Stimulated activated CD4-positive, alpha-beta T cell treated with anti-CD3 and anti-CD28 coated beads, Interleukin-1b, Interleukin-23, amount 100 ng/mL, for 4 hours (primary cell): Measurements from ENCODE around the gene PCCA.

ENCODE experiments used
- DNase-seq, 2 donors: peaks; one replicate each; pipeline ENCODE4 v3.0.0-alpha.2; 2020; ENCODE audit warnings: low read depth in 2 of 2

The PCCA gene

GRCh38 chr13:100506600-100507422 lies 417.9 kb downstream of the PCCA start:
- DNase-seq, result no peak

- no peak for DNase-seq
Measured at GRCh38 chr13:100508455-100508854, 419.6 kb downstream of the PCCA start.

- no peak for DNase-seq
Measured at GRCh38 chr13:100508996-100509395, 420.1 kb downstream of the PCCA start.

- no peak for DNase-seq
Measured at GRCh38 chr13:100510208-100510957, 421.5 kb downstream of the PCCA start.

- DNase-seq, result no peak
Measured at GRCh38 chr13:100511466-100511865, 422.6 kb downstream of the PCCA start.

- DNase-seq, result no peak
Measured at GRCh38 chr13:100512422-100512821, 423.5 kb downstream of the PCCA start.

GRCh38 chr13:100513171-100513570 lies 424.3 kb downstream of the PCCA start:
- DNase-seq, result no peak

GRCh38 chr13:100513987-100514670 lies 425.2 kb downstream of the PCCA start:
- no peak for DNase-seq

GRCh38 chr13:100514788-100515409 lies 426.0 kb downstream of the PCCA start:
- DNase-seq, result peak; percentile 67 to 70

GRCh38 chr13:100515410-100515800 lies 426.5 kb downstream of the PCCA start:
- DNase-seq, result no peak

- no peak for DNase-seq
Measured at GRCh38 chr13:100517135-100517534, 428.2 kb downstream of the PCCA start.

- no peak for DNase-seq
Measured at GRCh38 chr13:100517728-100518127, 428.8 kb downstream of the PCCA start.

- DNase-seq, result no peak
Measured at GRCh38 chr13:100518394-100519062, 429.6 kb downstream of the PCCA start.

GRCh38 chr13:100519626-100520025 lies 430.7 kb downstream of the PCCA start:
- no peak for DNase-seq

- DNase-seq, result no peak
Measured at GRCh38 chr13:100520936-100521850, 432.3 kb downstream of the PCCA start.

- no peak for DNase-seq
Measured at GRCh38 chr13:100521851-100522617, 433.1 kb downstream of the PCCA start.

- no peak for DNase-seq
Measured at GRCh38 chr13:100522618-100523309, 433.9 kb downstream of the PCCA start.

GRCh38 chr13:100523411-100523810 lies 434.5 kb downstream of the PCCA start:
- DNase-seq, result no peak

GRCh38 chr13:100523981-100524386 lies 435.1 kb downstream of the PCCA start:
- no peak for DNase-seq
